ENCODE results near the gene TEX52.

DNA sequence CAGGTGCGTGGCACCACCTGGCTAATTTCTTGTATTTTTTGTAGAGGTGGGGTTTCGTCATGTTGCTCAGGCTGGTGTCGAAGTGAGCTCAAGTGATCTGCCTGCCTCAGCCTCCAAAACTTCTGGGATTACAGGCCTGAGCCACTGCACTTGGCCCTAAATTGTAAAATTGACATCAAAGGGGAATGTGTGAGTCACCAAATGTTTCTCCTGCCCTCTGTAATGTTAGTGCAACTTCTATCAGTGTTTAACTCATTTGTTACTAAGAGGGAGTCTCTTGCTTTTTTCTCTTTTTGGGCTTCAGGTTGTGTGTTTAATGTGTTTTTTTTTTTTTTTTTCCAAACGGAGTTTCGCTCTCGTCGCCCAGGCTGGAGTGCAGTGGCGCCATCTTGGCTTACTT is 36.2 kb upstream of the TEX52 start:
- TF ChIP-seq, protein P1, sequence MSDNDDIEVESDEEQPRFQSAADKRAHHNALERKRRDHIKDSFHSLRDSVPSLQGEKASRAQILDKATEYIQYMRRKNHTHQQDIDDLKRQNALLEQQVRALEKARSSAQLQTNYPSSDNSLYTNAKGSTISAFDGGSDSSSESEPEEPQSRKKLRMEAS (IDR thresholded peaks at IDR 0.05; ENCODE audit: insufficient read depth, insufficient read length): no peak
- no peak for TF ChIP-seq CTCF (IDR thresholded peaks at IDR 0.05; ENCODE audit: extremely low read depth in 1 of 2, insufficient read depth in 1 of 2, low read depth in 1 of 2, low read length in 2 of 2)
- TF ChIP-seq POLR2A (IDR thresholded peaks at IDR 0.05; ENCODE audit: low read depth, low read length): no peak

All from endothelial cell of umbilical vein (primary cell).